Suprapubic skin (tissue), 3 donors: ENCODE data around the gene ELL.

Source experiments
- POLR2A ChIP-seq, 2 donors: fragments of 450-650 bp; IDR thresholded peaks; one replicate each; pipeline ENCODE4 v1.6.1; 2017; ENCODE audit warnings: antibody characterized with exemption in 2 of 2, mild to moderate bottlenecking in 2 of 2, moderate library complexity in 2 of 2
- TF ChIP-seq, protein P1 (sequence below), 2 donors: fragments of 200-600 bp in 1 of 2; fragments of 450-650 bp in 1 of 2; sonication (generic) in 1 of 2; IDR thresholded peaks; one replicate each; pipeline ENCODE4 v1.5.1; 2016 to 2019; ENCODE audit warnings: antibody characterized with exemption in 2 of 2, mild to moderate bottlenecking in 1 of 2, moderate library complexity in 1 of 2

DNA sequence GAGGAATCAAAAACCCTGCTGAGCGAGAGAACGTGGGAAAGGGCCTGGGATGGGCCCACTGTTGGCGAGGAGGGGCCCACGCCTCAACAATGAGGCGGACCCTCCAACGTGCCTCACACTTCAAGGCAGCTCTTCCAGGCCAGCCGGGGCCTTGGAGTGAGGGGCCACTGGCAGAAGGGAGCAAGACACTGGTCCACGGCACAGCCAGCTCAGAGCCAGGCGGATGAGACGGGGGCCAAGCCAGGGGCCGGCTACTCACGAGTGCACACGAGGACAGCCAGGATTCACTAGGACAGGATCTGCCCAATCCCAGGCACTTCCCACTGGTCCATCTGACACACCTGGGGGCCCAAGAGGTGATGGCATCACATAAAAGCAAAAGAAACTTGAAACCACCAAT, 20.5 kb downstream of the ELL start:
- TF ChIP-seq, protein P1, sequence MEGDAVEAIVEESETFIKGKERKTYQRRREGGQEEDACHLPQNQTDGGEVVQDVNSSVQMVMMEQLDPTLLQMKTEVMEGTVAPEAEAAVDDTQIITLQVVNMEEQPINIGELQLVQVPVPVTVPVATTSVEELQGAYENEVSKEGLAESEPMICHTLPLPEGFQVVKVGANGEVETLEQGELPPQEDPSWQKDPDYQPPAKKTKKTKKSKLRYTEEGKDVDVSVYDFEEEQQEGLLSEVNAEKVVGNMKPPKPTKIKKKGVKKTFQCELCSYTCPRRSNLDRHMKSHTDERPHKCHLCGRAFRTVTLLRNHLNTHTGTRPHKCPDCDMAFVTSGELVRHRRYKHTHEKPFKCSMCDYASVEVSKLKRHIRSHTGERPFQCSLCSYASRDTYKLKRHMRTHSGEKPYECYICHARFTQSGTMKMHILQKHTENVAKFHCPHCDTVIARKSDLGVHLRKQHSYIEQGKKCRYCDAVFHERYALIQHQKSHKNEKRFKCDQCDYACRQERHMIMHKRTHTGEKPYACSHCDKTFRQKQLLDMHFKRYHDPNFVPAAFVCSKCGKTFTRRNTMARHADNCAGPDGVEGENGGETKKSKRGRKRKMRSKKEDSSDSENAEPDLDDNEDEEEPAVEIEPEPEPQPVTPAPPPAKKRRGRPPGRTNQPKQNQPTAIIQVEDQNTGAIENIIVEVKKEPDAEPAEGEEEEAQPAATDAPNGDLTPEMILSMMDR (IDR thresholded peaks at IDR 0.05) = no peak
- no peak for TF ChIP-seq POLR2A (IDR thresholded peaks at IDR 0.05)
